Liver (tissue), 3 donors: ENCODE results near the gene TP73.

Source experiments
- CTCF ChIP-seq: fragments of 150-350 bp; IDR thresholded peaks from 2 replicates; pipeline ENCODE4 v1.5.1; 2017; ENCODE audit warnings: improper control_type of control experiment, low read depth, low read length; ENCODE audit not compliant: missing input control
- FOXA1 ChIP-seq: IDR thresholded peaks from 2 replicates; pipeline ENCODE4 v1.6.1; 2016; ENCODE audit warnings: antibody characterized with exemption
- JUND ChIP-seq, 2 donors: IDR thresholded peaks; 2 replicates each; pipeline ENCODE4 v1.6.1; 2016; ENCODE audit warnings: antibody characterized with exemption in 2 of 2
- NR2F2 ChIP-seq: IDR thresholded peaks from 2 replicates; pipeline ENCODE4 v1.6.1; 2016; ENCODE audit warnings: antibody characterized with exemption
- REST ChIP-seq: IDR thresholded peaks from 2 replicates; pipeline ENCODE4 v1.6.1; 2016; ENCODE audit warnings: antibody characterized with exemption, mild to moderate bottlenecking
- SP1 ChIP-seq: IDR thresholded peaks from 2 replicates; pipeline ENCODE4 v1.6.1; 2018; ENCODE audit warnings: antibody characterized with exemption, mild to moderate bottlenecking
- donor health status: healthy.
- donor health status: healthy.

- TF ChIP-seq CTCF = no peak
- no peak for TF ChIP-seq REST
- no peak for TF ChIP-seq FOXA1
- TF ChIP-seq JUND (IDR thresholded peaks at IDR 0.05) = no peak
- TF ChIP-seq NR2F2 = no peak
- TF ChIP-seq SP1 = no peak
Measured at GRCh38 chr1:3640121-3640837, 12.0 kb upstream of the TP73 start.
